GM19099 (cell line): ENCODE data around the gene CACNG1.

Experiments
- POLR2A ChIP-seq: IDR thresholded peaks from 3 replicates; pipeline ENCODE4 v1.6.1; 2011; ENCODE audit warnings: low read depth; ENCODE audit not compliant: insufficient read length; ENCODE audit errors: extremely low read depth

The CACNG1 gene

GRCh38 chr17:67041941-67042899 lies 2.1 kb upstream of the CACNG1 start:
- TF ChIP-seq POLR2A, result no peak

- no peak for TF ChIP-seq POLR2A
These were observed 1.1 kb upstream of the CACNG1 start for GRCh38 chr17:67043283-67043682.

- TF ChIP-seq POLR2A, result no peak
These were observed 586 bp downstream of the CACNG1 start for GRCh38 chr17:67044940-67045339.

GRCh38 chr17:67046398-67046797 lies 2.0 kb downstream of the CACNG1 start:
- no peak for TF ChIP-seq POLR2A

GRCh38 chr17:67047382-67047781 lies 3.0 kb downstream of the CACNG1 start:
- TF ChIP-seq POLR2A, result no peak

GRCh38 chr17:67049025-67049739 lies 4.8 kb downstream of the CACNG1 start:
- no peak for TF ChIP-seq POLR2A

GRCh38 chr17:67050066-67050465 lies 5.7 kb downstream of the CACNG1 start:
- TF ChIP-seq POLR2A, result no peak

- no peak for TF ChIP-seq POLR2A
These were observed 6.3 kb downstream of the CACNG1 start for GRCh38 chr17:67050471-67051154.

- TF ChIP-seq POLR2A, result no peak
These were observed 6.8 kb downstream of the CACNG1 start for GRCh38 chr17:67051155-67051538.

GRCh38 chr17:67051837-67052236 lies 7.5 kb downstream of the CACNG1 start:
- TF ChIP-seq POLR2A, result no peak

- no peak for TF ChIP-seq POLR2A
These were observed 8.5 kb downstream of the CACNG1 start for GRCh38 chr17:67052720-67053437.

GRCh38 chr17:67053438-67054000 lies 9.2 kb downstream of the CACNG1 start:
- no peak for TF ChIP-seq POLR2A

GRCh38 chr17:67054011-67054591 lies 9.7 kb downstream of the CACNG1 start:
- TF ChIP-seq POLR2A, result no peak

- no peak for TF ChIP-seq POLR2A
These were observed 10.3 kb downstream of the CACNG1 start for GRCh38 chr17:67054608-67055007.
